Neural crest cell (in vitro differentiated cells): ENCODE results near the gene KLC1. TPM values are rescaled to one million over a fixed set of nuclear protein-coding genes. Genes with fewer than 3 reads are reported as not detected.

Source experiments
- DNase-seq: peaks from one replicate; pipeline ENCODE4 v3.0.0; 2021; ENCODE audit warnings: low read depth, mixed read lengths, low spot score
- H3K27ac Mint-ChIP-seq: one replicate; pipeline ENCODE4 v1.8.0; 2021; ENCODE audit warnings: mild to moderate bottlenecking, mixed read lengths; ENCODE audit not compliant: unreplicated experiment
- H3K27me3 Mint-ChIP-seq: 2 replicates; pipeline ENCODE4 v1.8.0; 2021; ENCODE audit warnings: low read depth, mild to moderate bottlenecking, mixed read lengths
- H3K36me3 Mint-ChIP-seq: 2 replicates; pipeline ENCODE4 v1.8.0; 2021; ENCODE audit warnings: low read depth, mild to moderate bottlenecking, mixed read lengths
- H3K4me1 Mint-ChIP-seq: 2 replicates; pipeline ENCODE4 v1.8.0; 2021; ENCODE audit warnings: mixed read lengths
- H3K4me3 Mint-ChIP-seq: one replicate; pipeline ENCODE4 v1.8.0; 2021; ENCODE audit warnings: mild to moderate bottlenecking, mixed read lengths
- H3K9me3 Mint-ChIP-seq: 2 replicates; pipeline ENCODE4 v1.8.0; 2021; ENCODE audit warnings: mixed read lengths
- CTCF ChIP-seq: fragments of 200-600 bp; sonication (generic); conservative IDR thresholded peaks from 2 replicates; pipeline ENCODE4 v1.5.0; 2021; ENCODE audit warnings: antibody characterized with exemption, mild to moderate bottlenecking
- total RNA-seq: library from RNA; stranded (reverse); gene quantifications from 2 replicates; pipeline ENCODE4 v1.2.1, GENCODE V29; 2021

Gene KLC1
- total RNA-seq, 1 donor from 2014 or later = 173 TPM

GRCh38 chr14:103709814-103710213, 80.8 kb downstream of the KLC1 start:
- no peak for TF ChIP-seq CTCF
- peaks cover 16% of the 10 kb centered on the region for H3K36me3 Mint-ChIP-seq
- peaks cover 12% of the 10 kb centered on the region for H3K27me3 Mint-ChIP-seq
- H3K9me3 Mint-ChIP-seq = no peaks in the 10 kb centered on the region
- peak overlapping the region; percentile 77 for H3K4me3 Mint-ChIP-seq
- DNase-seq = no peak
- no peak overlapping the region for H3K27ac Mint-ChIP-seq
- H3K4me1 Mint-ChIP-seq = peaks cover 28% of the 10 kb centered on the region

- TF ChIP-seq CTCF = no peak
- Mint-ChIP-seq H3K27me3 (peaks cover 16% of the 10 kb centered on the region), H3K9me3 (no peaks in the 10 kb centered on the region), H3K36me3 (peaks cover 16% of the 10 kb centered on the region), H3K27ac (no peak overlapping the region), H3K4me1 (peaks cover 27% of the 10 kb centered on the region), H3K4me3 (peak overlapping the region; percentile 65)
- DNase-seq = no peak
Observed at GRCh38 chr14:103710771-103711377, 81.9 kb downstream of the KLC1 start.

GRCh38 chr14:103711516-103712431, 82.8 kb downstream of the KLC1 start:
- Mint-ChIP-seq H3K27ac (no peak overlapping the region), H3K36me3 (peaks cover 16% of the 10 kb centered on the region), H3K4me1 (peaks cover 30% of the 10 kb centered on the region), H3K27me3 (peaks cover 16% of the 10 kb centered on the region), H3K4me3 (peak overlapping the region; percentile 76), H3K9me3 (no peaks in the 10 kb centered on the region)
- DNase-seq = no peak
- no peak for TF ChIP-seq CTCF

- TF ChIP-seq CTCF = no peak
- peak overlapping the region; percentile 85 for H3K27ac Mint-ChIP-seq
- peak overlapping the region; percentile 76 for H3K4me3 Mint-ChIP-seq
- H3K9me3 Mint-ChIP-seq = no peaks in the 10 kb centered on the region
- H3K36me3 Mint-ChIP-seq = peaks cover 16% of the 10 kb centered on the region
- H3K27me3 Mint-ChIP-seq = peaks cover 16% of the 10 kb centered on the region
- peaks cover 40% of the 10 kb centered on the region for H3K4me1 Mint-ChIP-seq
- no peak for DNase-seq
Observed at GRCh38 chr14:103712633-103713247, 83.7 kb downstream of the KLC1 start.

- peaks cover 14% of the 10 kb centered on the region for H3K27me3 Mint-ChIP-seq
- DNase-seq = no peak
- no peaks in the 10 kb centered on the region for H3K9me3 Mint-ChIP-seq
- H3K27ac Mint-ChIP-seq = no peak overlapping the region
- peaks cover 15% of the 10 kb centered on the region for H3K36me3 Mint-ChIP-seq
- H3K4me1 Mint-ChIP-seq = peaks cover 47% of the 10 kb centered on the region
- TF ChIP-seq CTCF = no peak
- H3K4me3 Mint-ChIP-seq = peak overlapping the region; percentile 96
Observed at GRCh38 chr14:103713304-103714062, 84.5 kb downstream of the KLC1 start.
